Activated naive CD8-positive, alpha-beta T cell treated with anti-CD3 and anti-CD28 coated beads, Interleukin-2, amount 50 U/mL, for 24 hours (primary cell): ENCODE results near the gene FYCO1.
A peak's percentile ranks its signal among the peaks of the same experiment; 100 is the strongest.

Experiments
- ATAC-seq: fragments of 150-1000 bp; cut with Tn5 transposase; one replicate; pipeline ENCODE4 v1.10.0; 2021
- DNase-seq: peaks from one replicate; pipeline ENCODE4 v3.0.0; 2021
- H3K27ac Mint-ChIP-seq: one replicate; pipeline ENCODE4 v1.8.0; 2021; ENCODE audit warnings: mild to moderate bottlenecking, mixed read lengths
- H3K27me3 Mint-ChIP-seq: one replicate; pipeline ENCODE4 v1.8.0; 2021; ENCODE audit warnings: mixed read lengths
- H3K36me3 Mint-ChIP-seq: one replicate; pipeline ENCODE4 v1.8.0; 2021; ENCODE audit warnings: low read depth, mixed read lengths
- H3K4me1 Mint-ChIP-seq: one replicate; pipeline ENCODE4 v1.8.0; 2021; ENCODE audit warnings: mixed read lengths
- H3K4me3 Mint-ChIP-seq: one replicate; pipeline ENCODE4 v1.8.0; 2021; ENCODE audit warnings: mild to moderate bottlenecking, moderate library complexity, mixed read lengths
- H3K9me3 Mint-ChIP-seq: one replicate; pipeline ENCODE4 v1.8.0; 2021; ENCODE audit warnings: mixed read lengths

Gene FYCO1

DNA sequence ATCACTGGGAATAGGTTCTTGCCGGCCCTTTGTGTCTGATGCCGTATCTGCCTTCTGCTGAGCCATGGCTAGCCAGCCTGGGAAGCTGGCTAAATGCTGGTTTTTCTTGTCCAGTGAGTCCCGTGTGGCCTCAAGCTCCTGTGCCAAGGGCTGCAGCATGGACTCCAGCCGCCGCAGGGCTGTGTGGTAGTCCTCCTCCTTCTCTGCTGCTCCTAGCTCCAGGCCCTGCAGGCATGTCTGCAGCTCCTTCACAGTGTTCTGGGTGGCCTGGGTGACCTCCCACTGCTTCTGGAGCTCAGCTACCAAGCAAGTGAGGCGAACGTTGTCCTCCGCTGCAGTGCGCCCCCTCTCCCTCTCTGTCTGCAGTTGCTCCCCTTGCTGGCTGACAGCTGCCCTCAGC is 27.5 kb downstream of the FYCO1 start:
- Mint-ChIP-seq H3K36me3 (peaks cover 62% of the 10 kb centered on the region), H3K9me3 (no peaks in the 10 kb centered on the region), H3K27ac (no peak overlapping the region), H3K4me3 (no peak overlapping the region), H3K4me1 (peaks cover 54% of the 10 kb centered on the region), H3K27me3 (no peaks in the 10 kb centered on the region)
- DNase-seq (no peak), ATAC-seq (no peak)

DNA sequence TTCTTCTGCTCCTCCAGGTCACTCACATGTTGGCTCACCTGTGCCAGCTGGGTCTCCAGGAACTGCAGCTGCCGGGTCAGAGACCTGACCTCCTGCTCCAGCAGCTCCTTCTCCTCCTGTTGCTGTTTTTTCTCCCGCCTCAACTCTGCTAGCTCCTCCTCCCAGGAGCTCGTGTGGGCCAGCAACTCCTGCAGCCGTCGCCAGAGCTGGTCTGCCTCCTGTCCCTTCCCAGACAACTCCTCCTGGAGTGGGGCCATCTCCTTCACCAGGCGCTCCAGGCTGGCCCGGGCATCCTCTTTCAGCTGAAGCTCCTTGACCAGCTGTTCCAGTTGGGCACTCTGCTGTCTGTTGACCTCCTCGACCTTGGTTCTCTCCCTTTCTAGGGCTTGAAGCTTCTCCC is 27.9 kb downstream of the FYCO1 start:
- ATAC-seq (no peak), DNase-seq (no peak)
- peaks cover 63% of the 10 kb centered on the region for H3K36me3 Mint-ChIP-seq
- H3K9me3 Mint-ChIP-seq: no peaks in the 10 kb centered on the region
- no peaks in the 10 kb centered on the region for H3K27me3 Mint-ChIP-seq
- peaks cover 54% of the 10 kb centered on the region for H3K4me1 Mint-ChIP-seq
- no peak overlapping the region for H3K4me3 Mint-ChIP-seq
- no peak overlapping the region for H3K27ac Mint-ChIP-seq

DNA sequence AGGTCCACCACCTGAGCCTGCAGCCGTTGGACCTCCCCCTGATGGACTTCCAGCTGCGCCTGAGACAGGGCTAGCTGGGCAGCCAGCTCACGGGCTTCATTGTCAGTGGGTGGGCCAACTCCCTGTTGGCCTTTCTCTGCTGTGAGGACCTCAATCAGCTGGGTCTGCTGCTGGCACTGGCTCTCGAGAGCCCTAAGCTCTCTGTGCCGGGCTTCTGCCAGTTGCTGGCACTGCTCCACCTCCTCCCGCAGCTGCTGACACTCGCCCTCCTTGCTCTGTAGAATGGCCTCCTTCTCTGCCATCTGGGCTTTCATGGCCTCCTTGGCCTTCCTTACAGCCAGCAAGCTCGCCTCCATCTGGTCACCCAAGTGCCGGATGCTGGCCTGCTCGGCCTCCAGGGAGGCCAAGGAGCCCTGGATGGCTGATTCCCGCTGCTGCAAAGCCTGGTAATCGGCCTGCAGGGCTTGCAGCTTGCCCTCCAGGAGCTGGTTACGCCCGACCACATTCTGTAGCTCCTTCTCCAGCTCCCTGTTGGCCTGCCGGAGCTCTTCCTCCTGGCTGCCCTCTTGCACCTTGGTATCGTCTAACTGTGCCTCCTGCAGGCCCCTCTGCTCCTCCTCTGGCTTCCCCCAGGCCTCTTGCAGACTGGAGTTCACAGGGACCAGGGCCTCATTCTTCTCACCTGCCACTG is 28.5 kb downstream of the FYCO1 start:
- Mint-ChIP-seq H3K4me1 (peaks cover 56% of the 10 kb centered on the region), H3K36me3 (peaks cover 61% of the 10 kb centered on the region), H3K27me3 (no peaks in the 10 kb centered on the region), H3K4me3 (no peak overlapping the region), H3K27ac (no peak overlapping the region), H3K9me3 (no peaks in the 10 kb centered on the region)
- no peak for DNase-seq
- ATAC-seq: no peak

DNA sequence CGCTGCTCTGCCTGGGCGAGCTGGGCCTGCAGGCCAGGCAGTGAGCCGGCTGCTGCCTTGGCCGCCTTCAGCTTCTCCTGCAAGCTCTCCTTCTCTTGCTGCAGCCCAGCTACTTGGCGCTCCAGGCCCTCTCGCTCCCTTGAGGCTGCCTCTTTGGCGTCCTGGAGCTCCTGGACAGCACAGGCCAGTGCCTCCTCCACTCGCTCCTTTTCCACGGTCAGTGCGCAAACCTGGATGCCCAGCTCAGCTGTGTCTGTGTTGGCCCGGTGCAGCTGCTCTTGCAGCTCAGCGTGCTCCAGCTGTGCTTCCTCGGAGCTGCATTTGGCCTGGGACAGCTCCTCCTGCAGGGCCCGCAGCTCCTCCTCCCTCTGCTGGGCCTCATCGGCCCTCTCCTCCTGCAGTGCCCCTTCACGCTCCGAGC is 29.2 kb downstream of the FYCO1 start:
- no peaks in the 10 kb centered on the region for H3K9me3 Mint-ChIP-seq
- DNase-seq (no peak), ATAC-seq (no peak)
- H3K4me3 Mint-ChIP-seq: no peak overlapping the region
- no peak overlapping the region for H3K27ac Mint-ChIP-seq
- peaks cover 61% of the 10 kb centered on the region for H3K4me1 Mint-ChIP-seq
- peaks cover 62% of the 10 kb centered on the region for H3K36me3 Mint-ChIP-seq
- no peaks in the 10 kb centered on the region for H3K27me3 Mint-ChIP-seq

DNA sequence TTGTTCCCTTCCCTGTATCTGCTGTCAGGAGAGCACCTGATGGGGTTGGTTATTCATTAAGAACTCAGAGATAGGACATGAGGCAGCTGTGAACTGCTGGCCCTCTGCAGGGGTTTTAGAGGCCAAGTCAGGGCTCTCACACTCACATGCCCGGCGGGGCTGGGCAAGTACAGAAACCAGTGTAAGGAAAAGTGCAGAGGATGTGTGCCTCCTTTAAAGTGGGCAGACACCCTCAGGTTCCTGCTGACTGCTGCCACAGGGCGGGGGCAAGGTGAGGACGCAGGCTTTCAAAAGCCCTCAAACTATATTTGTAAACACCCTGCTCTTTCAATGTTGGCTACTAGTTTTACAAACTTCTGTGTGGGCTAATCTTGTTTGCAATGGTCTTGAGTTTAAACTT is 30.0 kb downstream of the FYCO1 start:
- Mint-ChIP-seq H3K36me3 (peaks cover 62% of the 10 kb centered on the region), H3K27ac (peak overlapping the region; percentile 49)

DNA sequence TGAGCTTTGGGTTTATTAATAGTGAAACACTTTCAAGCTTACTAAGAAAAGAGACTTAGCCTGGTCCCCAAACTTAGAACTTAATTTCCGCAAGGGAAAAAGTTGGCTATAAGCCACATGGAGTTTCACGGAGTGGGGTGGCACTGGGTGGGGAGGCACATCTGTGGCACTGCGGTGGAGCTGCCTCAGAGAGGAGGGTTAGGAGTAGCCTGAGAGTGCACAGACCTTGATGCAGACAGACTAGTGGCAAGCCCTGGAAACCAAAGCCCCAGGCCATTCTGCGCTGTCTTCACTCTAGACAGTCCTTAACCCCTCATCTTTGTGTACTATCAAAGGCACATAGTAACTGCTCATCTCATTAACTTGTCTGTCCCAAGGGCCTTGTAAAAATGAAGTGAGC is 30.4 kb downstream of the FYCO1 start:
- H3K27me3 Mint-ChIP-seq: no peaks in the 10 kb centered on the region
- peak overlapping the region; percentile 8 for H3K4me3 Mint-ChIP-seq
- H3K27ac Mint-ChIP-seq: peak overlapping the region; percentile 49
- peaks cover 62% of the 10 kb centered on the region for H3K36me3 Mint-ChIP-seq
- ATAC-seq (peak; percentile 58), DNase-seq (no peak)
- no peaks in the 10 kb centered on the region for H3K9me3 Mint-ChIP-seq
- peaks cover 63% of the 10 kb centered on the region for H3K4me1 Mint-ChIP-seq

More for the DNA sequence above, 30.0 kb downstream of the FYCO1 start:
- peak overlapping the region; percentile 8 for H3K4me3 Mint-ChIP-seq
- ATAC-seq: peak; percentile 9
- DNase-seq: no peak
- peaks cover 63% of the 10 kb centered on the region for H3K4me1 Mint-ChIP-seq
- no peaks in the 10 kb centered on the region for H3K9me3 Mint-ChIP-seq
- no peaks in the 10 kb centered on the region for H3K27me3 Mint-ChIP-seq

DNA sequence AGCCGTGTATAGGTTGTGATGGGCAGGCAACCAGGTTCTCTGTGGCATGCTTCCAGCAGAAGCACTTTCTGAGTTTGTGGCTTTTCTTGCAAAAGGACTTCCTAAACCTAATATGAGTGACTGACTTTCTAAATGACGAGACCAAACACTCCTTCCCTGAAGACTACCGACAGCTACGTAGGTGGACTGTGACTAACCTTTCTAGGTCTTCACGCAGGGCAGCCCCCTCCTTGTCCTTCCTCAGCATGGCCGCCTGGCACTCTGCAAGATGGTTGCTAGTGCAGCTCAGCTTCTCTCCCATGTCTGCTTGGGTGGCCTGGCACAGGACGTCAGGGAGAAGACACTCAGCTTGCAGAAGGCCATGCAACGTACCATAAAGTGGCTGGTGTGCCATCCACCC is 31.5 kb downstream of the FYCO1 start:
- DNase-seq: peak; percentile 50
- Mint-ChIP-seq H3K27ac (no peak overlapping the region), H3K27me3 (no peaks in the 10 kb centered on the region), H3K9me3 (no peaks in the 10 kb centered on the region), H3K36me3 (peaks cover 71% of the 10 kb centered on the region), H3K4me3 (peak overlapping the region; percentile 4), H3K4me1 (peaks cover 61% of the 10 kb centered on the region)
- peak; percentile 87 for ATAC-seq

DNA sequence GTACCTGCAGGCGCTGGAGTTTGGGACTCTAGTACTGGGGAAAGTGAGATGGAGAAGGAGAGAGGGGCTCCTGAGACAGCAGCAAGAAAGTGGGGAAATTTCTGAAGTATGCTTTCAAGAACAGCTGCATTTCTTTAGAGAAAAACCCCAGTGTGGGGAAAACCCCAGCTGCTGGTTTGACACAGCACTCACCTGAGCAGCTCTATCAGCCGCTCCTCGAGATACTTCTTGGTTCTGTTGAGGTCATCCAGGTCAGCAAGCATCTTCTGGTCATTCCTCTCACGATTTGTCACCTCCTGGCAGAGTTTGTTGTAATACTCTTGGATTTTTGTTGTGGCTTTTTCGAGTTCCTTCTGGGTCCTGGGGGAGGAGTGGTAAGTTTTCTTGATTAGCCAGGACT is 33.6 kb downstream of the FYCO1 start:
- Mint-ChIP-seq H3K27ac (no peak overlapping the region), H3K36me3 (peaks cover 65% of the 10 kb centered on the region), H3K4me3 (no peak overlapping the region), H3K4me1 (peaks cover 56% of the 10 kb centered on the region), H3K27me3 (no peaks in the 10 kb centered on the region), H3K9me3 (no peaks in the 10 kb centered on the region)
- ATAC-seq: peak; percentile 37
- DNase-seq: peak; percentile 36

DNA sequence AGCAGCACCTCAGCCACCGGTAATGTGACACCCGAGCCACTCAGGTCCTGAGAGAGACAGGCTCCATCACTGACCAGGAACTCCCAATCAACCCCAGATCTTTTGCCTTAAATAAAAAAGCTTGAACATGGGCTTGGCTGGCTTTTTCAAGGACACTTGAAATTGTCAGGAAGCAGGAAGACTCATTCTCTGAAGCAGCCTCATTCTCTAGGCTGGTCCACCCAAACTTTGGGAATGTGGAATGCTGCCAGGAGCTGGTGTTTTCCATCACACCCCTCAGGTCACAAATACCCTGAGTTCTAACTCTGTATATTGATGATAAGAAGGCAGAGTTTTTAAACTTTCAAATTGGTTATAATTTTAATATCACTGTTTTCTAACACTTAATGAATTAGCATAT is 35.3 kb downstream of the FYCO1 start:
- no peak for ATAC-seq

DNA sequence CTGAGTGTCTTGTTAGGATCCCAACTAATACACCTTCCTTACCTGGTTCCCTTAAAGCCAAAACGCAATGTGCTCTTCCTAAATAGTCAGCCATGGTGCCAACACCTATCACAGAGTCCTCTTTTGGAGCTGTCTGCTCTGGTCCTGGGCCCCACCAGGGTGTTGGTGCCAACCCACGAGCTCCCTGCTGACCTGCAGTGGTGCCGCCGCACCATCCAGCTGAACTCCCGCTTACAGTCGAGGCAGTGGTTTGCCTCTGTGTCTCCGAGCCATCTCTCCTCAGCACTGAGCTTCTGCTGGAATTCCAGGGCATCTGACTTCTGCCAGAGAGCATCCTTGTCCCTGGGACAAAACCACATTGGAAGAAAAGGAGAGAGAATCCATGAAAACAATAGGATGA is 36.4 kb downstream of the FYCO1 start:
- Mint-ChIP-seq H3K4me3 (no peak overlapping the region), H3K4me1 (peaks cover 48% of the 10 kb centered on the region), H3K9me3 (no peaks in the 10 kb centered on the region), H3K27me3 (no peaks in the 10 kb centered on the region), H3K36me3 (peaks cover 77% of the 10 kb centered on the region), H3K27ac (no peak overlapping the region)
- no peak for DNase-seq
- no peak for ATAC-seq

More for the DNA sequence above, 35.3 kb downstream of the FYCO1 start:
- Mint-ChIP-seq H3K27ac (no peak overlapping the region), H3K4me3 (no peak overlapping the region), H3K4me1 (peaks cover 53% of the 10 kb centered on the region), H3K27me3 (no peaks in the 10 kb centered on the region), H3K36me3 (peaks cover 70% of the 10 kb centered on the region), H3K9me3 (no peaks in the 10 kb centered on the region)
- no peak for DNase-seq

DNA sequence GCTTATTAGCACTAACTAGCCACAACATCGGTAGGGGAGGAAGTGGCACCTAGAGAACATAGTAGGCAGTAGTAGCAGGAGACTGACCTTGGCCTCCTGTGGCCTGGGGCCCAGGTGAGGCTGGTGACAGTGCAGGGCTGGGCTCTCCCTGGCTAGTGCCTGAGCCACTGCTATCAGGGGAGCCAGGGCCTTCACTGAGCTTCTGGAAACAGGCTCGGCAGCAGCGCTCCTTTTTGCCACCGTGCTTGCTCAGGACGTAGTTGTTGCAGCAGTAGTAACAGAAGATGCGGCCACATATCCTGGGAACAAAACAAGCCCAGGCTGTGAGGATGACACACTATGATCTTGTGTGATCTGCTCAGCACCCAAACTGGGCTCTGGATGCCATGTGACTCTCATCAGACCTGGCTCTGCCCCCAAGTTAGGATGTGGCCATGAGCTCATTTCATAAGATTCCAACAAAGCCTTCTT is 37.3 kb downstream of the FYCO1 start:
- DNase-seq: no peak
- Mint-ChIP-seq H3K36me3 (peaks cover 77% of the 10 kb centered on the region), H3K4me1 (peaks cover 43% of the 10 kb centered on the region), H3K9me3 (no peaks in the 10 kb centered on the region), H3K27ac (no peak overlapping the region), H3K4me3 (no peak overlapping the region), H3K27me3 (no peaks in the 10 kb centered on the region)
- no peak for ATAC-seq

DNA sequence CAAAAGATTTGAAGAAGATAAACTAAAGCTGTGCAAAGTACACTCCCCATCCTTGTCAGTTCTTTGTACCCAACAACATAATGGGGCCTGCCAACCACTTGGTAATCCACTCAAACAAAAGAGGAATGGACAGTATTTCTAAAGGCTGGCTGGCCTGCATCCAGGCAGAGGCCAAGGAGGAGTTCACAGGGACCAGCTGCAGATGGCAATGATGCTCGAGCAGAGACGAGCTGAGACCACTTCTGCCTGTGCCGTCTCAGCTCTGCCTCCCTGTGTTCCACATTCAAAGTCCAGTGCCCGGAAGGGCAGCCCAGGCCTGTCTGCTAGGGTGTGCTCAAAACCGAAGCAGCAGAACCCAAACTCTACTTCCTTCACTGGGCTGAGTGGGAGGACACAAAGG is 38.0 kb downstream of the FYCO1 start:
- H3K4me3 Mint-ChIP-seq: no peak overlapping the region
- no peak for ATAC-seq
- no peaks in the 10 kb centered on the region for H3K27me3 Mint-ChIP-seq
- H3K4me1 Mint-ChIP-seq: peaks cover 40% of the 10 kb centered on the region
- no peak for DNase-seq
- no peak overlapping the region for H3K27ac Mint-ChIP-seq
- peaks cover 79% of the 10 kb centered on the region for H3K36me3 Mint-ChIP-seq
- H3K9me3 Mint-ChIP-seq: no peaks in the 10 kb centered on the region

DNA sequence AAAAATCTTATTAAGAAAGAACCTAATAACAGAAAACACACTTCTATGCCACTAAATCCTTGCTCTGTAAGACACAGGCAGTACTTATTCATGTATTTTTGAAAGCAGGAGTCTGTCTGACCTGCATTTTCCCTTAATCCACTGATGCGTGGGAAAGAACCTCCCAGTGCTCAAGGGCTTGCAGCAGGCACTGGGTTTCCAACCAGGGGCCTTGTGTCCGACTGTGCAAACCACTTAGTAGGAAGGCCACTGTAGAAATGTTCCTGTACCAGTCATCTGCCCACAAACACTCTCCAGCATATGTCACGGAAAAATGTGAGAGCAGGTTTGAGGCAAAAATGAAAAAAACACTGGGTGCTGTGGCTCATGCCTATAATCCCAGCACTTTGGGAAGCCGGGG is 39.9 kb downstream of the FYCO1 start:
- ATAC-seq (peak; percentile 74), DNase-seq (no peak)
- H3K9me3 Mint-ChIP-seq: no peaks in the 10 kb centered on the region
- peaks cover 82% of the 10 kb centered on the region for H3K36me3 Mint-ChIP-seq
- no peak overlapping the region for H3K4me3 Mint-ChIP-seq
- peaks cover 42% of the 10 kb centered on the region for H3K4me1 Mint-ChIP-seq
- peak overlapping the region; percentile 59 for H3K27ac Mint-ChIP-seq
- H3K27me3 Mint-ChIP-seq: no peaks in the 10 kb centered on the region

DNA sequence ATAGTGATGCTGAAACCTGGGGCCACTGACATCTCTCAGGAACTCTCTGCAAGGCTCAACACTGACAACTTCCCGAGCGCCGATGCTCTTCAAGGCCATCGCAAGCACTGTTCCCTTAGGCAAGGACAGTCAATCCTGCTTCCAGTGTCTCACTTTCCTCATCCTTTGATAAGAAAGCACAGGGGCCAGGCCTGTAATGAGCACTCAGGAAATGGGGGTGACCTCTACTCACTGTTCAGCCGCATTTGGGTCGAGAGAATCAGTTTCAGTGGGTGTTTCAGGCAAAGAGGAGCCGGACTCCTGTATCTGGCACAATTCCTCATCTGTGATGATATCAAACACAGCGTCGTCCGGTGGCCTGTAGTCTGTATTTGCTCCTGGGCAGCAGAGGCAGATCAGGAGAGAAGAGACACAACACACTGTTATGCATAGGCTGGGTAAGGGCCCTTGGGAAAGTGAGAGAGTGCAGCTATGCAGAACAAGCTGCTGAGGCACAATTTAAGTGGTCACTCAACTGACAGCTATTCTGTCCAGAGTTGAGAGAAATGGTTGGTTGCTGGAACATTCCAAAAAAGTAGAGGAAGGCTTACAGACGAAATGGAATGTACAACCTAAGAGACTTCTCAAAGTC is 40.5 kb downstream of the FYCO1 start:
- no peaks in the 10 kb centered on the region for H3K27me3 Mint-ChIP-seq
- no peaks in the 10 kb centered on the region for H3K9me3 Mint-ChIP-seq
- H3K4me1 Mint-ChIP-seq: peaks cover 48% of the 10 kb centered on the region
- DNase-seq: no peak
- no peak overlapping the region for H3K4me3 Mint-ChIP-seq
- ATAC-seq: no peak
- peaks cover 80% of the 10 kb centered on the region for H3K36me3 Mint-ChIP-seq
- peak overlapping the region; percentile 59 for H3K27ac Mint-ChIP-seq

DNA sequence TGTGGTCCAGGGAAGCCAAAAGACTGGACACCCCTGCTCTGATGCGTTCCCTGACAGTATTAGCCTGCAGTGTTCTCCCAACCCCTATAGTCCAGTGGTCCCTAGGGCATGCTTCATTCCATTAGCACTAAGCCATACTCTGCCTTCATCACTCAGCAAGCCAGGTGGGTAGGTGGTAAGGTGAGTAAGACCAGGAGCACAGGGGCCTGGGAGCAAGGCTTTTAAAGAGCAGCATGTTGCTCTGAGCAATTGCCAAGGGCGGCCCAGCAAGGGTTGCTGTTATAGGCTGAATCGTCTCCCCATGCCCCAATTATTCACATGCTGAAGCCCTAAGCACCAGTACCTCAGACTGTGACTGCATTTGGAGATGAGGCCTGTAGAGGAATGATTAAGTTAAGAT is 41.3 kb downstream of the FYCO1 start:
- no peaks in the 10 kb centered on the region for H3K27me3 Mint-ChIP-seq
- no peaks in the 10 kb centered on the region for H3K9me3 Mint-ChIP-seq
- no peak overlapping the region for H3K4me3 Mint-ChIP-seq
- H3K4me1 Mint-ChIP-seq: peaks cover 56% of the 10 kb centered on the region
- DNase-seq: no peak
- no peak for ATAC-seq
- no peak overlapping the region for H3K27ac Mint-ChIP-seq
- peaks cover 78% of the 10 kb centered on the region for H3K36me3 Mint-ChIP-seq
